ENCODE data around the gene C6orf89. TPM values are rescaled to one million over a fixed set of nuclear protein-coding genes. Genes with fewer than 3 reads are reported as not detected.

C6orf89 gene
- total and polyA plus RNA-seq, 2 of the 13 experiments (the other 11 are each of a cell fraction or from before 2014, with no cell fraction given): 22.1 to 32.2 TPM

DNA sequence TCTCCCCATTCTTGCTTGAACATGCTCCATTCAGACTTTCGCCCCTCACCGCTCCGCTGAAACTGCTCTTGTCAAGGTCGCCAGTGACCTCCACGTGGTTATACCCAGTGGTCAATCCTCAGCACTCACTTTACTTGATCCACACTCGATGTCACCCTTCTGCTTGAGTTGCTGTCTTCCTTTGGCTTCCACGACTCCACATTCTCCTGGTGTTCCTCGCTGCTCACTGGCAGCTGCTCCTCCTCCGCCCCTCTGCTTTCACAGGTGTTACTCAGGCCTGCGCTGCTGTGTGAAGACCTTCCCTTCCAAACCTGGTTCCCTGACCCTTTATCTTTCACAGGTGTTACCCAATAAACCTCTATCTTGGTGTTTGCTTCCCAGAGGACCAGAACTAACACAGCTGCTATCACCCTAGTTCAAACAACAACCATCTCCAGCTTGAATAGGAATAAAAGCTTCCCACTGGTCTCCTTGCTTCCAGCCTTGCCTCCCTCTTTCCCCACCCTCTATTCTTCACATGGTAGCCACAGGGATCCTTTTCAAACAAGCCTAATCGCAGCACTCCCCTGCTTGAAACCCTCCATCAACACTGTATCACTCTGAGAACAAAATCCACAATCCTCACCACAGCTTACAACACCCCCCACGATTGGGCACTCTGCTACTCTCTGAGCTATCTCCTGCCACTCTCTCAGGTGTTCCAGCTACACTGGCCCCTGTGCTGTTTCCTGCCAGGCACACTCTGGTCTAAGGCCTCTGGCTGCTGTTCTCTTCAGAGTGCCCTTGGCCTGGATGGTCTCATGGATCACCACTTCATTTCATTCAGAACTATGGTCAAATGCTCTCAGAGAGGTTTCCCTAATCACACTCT is 21.8 kb upstream of the C6orf89 start (continued):
- TF ChIP-seq, protein P1, sequence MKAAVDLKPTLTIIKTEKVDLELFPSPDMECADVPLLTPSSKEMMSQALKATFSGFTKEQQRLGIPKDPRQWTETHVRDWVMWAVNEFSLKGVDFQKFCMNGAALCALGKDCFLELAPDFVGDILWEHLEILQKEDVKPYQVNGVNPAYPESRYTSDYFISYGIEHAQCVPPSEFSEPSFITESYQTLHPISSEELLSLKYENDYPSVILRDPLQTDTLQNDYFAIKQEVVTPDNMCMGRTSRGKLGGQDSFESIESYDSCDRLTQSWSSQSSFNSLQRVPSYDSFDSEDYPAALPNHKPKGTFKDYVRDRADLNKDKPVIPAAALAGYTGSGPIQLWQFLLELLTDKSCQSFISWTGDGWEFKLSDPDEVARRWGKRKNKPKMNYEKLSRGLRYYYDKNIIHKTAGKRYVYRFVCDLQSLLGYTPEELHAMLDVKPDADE (CRISPR knock-in tag; IDR thresholded peaks at IDR 0.05): no peak
- TF ChIP-seq RBFOX2 (IDR thresholded peaks at IDR 0.05; ENCODE audit: low read depth, low read length) (no peak), MAFK (conservative IDR thresholded peaks at IDR 0.05 in 1 of 2, IDR thresholded peaks at IDR 0.05 in 1 of 2; ENCODE audit: low read length in 2 of 2) (no peak), REPIN1 (CRISPR knock-in tag; IDR thresholded peaks at IDR 0.05; ENCODE audit: borderline replicate concordance, low read depth) (no peak), CCDC6 (CRISPR knock-in tag; IDR thresholded peaks at IDR 0.05) (no peak), TEAD3 (CRISPR knock-in tag; optimal IDR thresholded peaks at IDR 0.05; ENCODE audit: borderline replicate concordance) (no peak)

DNA sequence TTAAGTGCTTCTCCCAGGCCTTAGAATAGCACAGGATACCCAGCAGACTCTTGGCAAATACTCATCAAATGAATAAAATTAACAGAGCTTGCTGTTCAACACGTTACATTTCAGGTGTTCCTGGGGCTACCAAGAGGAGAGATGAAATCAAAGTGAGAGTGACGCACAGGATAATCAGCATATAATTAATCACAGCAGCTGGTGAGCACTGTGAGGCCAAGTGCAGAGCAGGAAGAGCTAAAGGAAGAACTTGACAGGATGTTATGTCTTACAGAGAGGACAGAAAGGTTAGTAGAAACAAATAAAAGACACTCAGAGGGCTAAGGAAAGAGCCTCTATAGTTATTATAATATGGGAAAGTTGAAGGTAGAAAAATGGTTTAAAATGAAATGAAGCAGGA is 19.9 kb upstream of the C6orf89 start:
- TF ChIP-seq, protein P2, sequence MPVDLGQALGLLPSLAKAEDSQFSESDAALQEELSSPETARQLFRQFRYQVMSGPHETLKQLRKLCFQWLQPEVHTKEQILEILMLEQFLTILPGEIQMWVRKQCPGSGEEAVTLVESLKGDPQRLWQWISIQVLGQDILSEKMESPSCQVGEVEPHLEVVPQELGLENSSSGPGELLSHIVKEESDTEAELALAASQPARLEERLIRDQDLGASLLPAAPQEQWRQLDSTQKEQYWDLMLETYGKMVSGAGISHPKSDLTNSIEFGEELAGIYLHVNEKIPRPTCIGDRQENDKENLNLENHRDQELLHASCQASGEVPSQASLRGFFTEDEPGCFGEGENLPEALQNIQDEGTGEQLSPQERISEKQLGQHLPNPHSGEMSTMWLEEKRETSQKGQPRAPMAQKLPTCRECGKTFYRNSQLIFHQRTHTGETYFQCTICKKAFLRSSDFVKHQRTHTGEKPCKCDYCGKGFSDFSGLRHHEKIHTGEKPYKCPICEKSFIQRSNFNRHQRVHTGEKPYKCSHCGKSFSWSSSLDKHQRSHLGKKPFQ (CRISPR knock-in tag; IDR thresholded peaks at IDR 0.05; ENCODE audit: insufficient replicate concordance): no peak
- TF ChIP-seq HNRNPK (IDR thresholded peaks at IDR 0.05; ENCODE audit: low read depth, low read length, poor library complexity, severe bottlenecking): peak; percentile 4
- Histone ChIP-seq H3K79me2 (ENCODE audit: insufficient read depth, low read length) (peaks cover 61% of the 10 kb centered on the region), H3K27me3 (ENCODE audit: control insufficient read depth in 1 of 2, insufficient read depth in 2 of 2, low read length in 2 of 2) (no peaks in the 10 kb centered on the region), H3K9me3 (ENCODE audit: low read length) (no peaks in the 10 kb centered on the region), H4K20me1 (ENCODE audit: insufficient read depth, low read length) (no peaks in the 10 kb centered on the region; the same call in 1 of the 2 replicates), H3K27ac (ENCODE audit: extremely low read length, insufficient read depth, low read length) (no peak overlapping the region), H2AFZ (ENCODE audit: low read length) (no peak overlapping the region), H3K4me1 (ENCODE audit: insufficient read depth, low read length) (no peaks in the 10 kb centered on the region), H3K4me2 (ENCODE audit: low read depth, low read length) (no peak overlapping the region), H3K9ac (ENCODE audit: insufficient read depth, low read depth, low read length) (no peak overlapping the region), H3K36me3 (replicated peaks in 1 of 2; ENCODE audit: control insufficient read depth in 1 of 2, insufficient read depth in 2 of 2, low read length in 2 of 2) (peaks cover 37 to 88% of the 10 kb centered on the region in 2 experiments), H3K4me3 (replicated peaks in 1 of 3; ENCODE audit: insufficient read depth in 1 of 3, low read depth in 2 of 3, low read length in 3 of 3) (no peak overlapping the region)
- no peak for DNase-seq (ENCODE audit: low spot score)
- POLR2A ChIA-PET: interaction anchor here (1.2 kb wide), 1 partner anchor 9 kb away, joined by 3 read pairs; the partner anchor contains the start of gene PPIL1
- FAIRE-seq: no peak
- CTCF ChIA-PET (ENCODE audit: low intra/inter-chr PET ratio, low total read pairs): no interaction called here
- ATAC-seq: no peak
- 95% methylated on average over 2 of the region's 2 CpGs for WGBS (ENCODE audit: low lambda C conversion rate)
- BruUV-seq (replicated peaks): no TSS peak
- in situ Hi-C loops (cut with HindIII; ENCODE audit: extremely low pct_ligation_motif_present, low pct_unique_long_range_greater_than_20kb): no loop called here
- intact Hi-C loops (cut with micrococcal nuclease; ENCODE audit: unreplicated experiment): no loop called here

Measured in HepG2 (cell line).